ENCODE data around the gene APC.
"Not testable (repeated sequence)": the region's sequence is repeated elsewhere in the genome, so short reads cannot be mapped to it uniquely, and the experiment has no call there.

Gene APC

GRCh38 chr5:112846556-112846955 is 108.9 kb downstream of the APC start:
- no peak for TF ChIP-seq CTCF (IDR thresholded peaks at IDR 0.05)
- no peak overlapping the region for H3K27ac ChIP-seq
- no peak overlapping the region for H3K4me3 ChIP-seq
- DNase-seq (ENCODE audit: low spot score): no peak

GRCh38 chr5:112847306-112847705 is 109.6 kb downstream of the APC start:
- TF ChIP-seq CTCF (IDR thresholded peaks at IDR 0.05): no peak
- no peak overlapping the region for H3K27ac ChIP-seq
- no peak overlapping the region for H3K4me3 ChIP-seq
- no peak for DNase-seq (ENCODE audit: low spot score)

GRCh38 chr5:112848116-112848811 is 110.6 kb downstream of the APC start:
- peak; percentile 24 for TF ChIP-seq CTCF (IDR thresholded peaks at IDR 0.05)
- Histone ChIP-seq H3K27ac (no peak overlapping the region), H3K4me3 (peak overlapping the region; percentile 49)
- DNase-seq (ENCODE audit: low spot score): no peak

GRCh38 chr5:112849912-112850311 is 112.2 kb downstream of the APC start:
- Histone ChIP-seq H3K27ac (no peak overlapping the region), H3K4me3 (no peak overlapping the region)
- no peak for DNase-seq (ENCODE audit: low spot score)
- no peak for TF ChIP-seq CTCF (IDR thresholded peaks at IDR 0.05)

- Histone ChIP-seq H3K27ac (no peak overlapping the region), H3K4me3 (no peak overlapping the region)
- TF ChIP-seq CTCF (IDR thresholded peaks at IDR 0.05): no peak
- DNase-seq (ENCODE audit: low spot score): no peak
Observed at GRCh38 chr5:112854651-112855050, 117.0 kb downstream of the APC start.

- TF ChIP-seq CTCF (IDR thresholded peaks at IDR 0.05): no peak
- no peak for DNase-seq (ENCODE audit: low spot score)
- no peak overlapping the region for H3K27ac ChIP-seq
- no peak overlapping the region for H3K4me3 ChIP-seq
Observed at GRCh38 chr5:112857866-112858265, 120.2 kb downstream of the APC start.

GRCh38 chr5:112860571-112860928 is 122.9 kb downstream of the APC start:
- Histone ChIP-seq H3K4me3 (peak overlapping the region; percentile 82), H3K27ac (peak overlapping the region; percentile 74 to 78)
- not testable (repeated sequence) for DNase-seq (ENCODE audit: low spot score)
